IMR-90 (cell line): ENCODE measurements around the gene EMC8. TPM values are rescaled to one million over a fixed set of nuclear protein-coding genes. Genes with fewer than 3 reads are reported as not detected.

Source experiments
- ATAC-seq: fragments of 200-7000 bp; cut with Tn5 transposase; 2 replicates; pipeline ENCODE4 v1.9.1; 2020; ENCODE audit warnings: low read depth, mild to moderate bottlenecking, moderate library complexity
- BruUV-seq: library from RNA; stranded (reverse); fragments of 400-500 nt; replicated peaks from 2 replicates; lab custom pipeline; 2021; lab: Mats Ljungman, UMichigan
- CTCF ChIA-PET: fragments of 300-600 bp; formaldehyde crosslinking; extraction: SDS; loops from one replicate; lab custom pipeline; 2021; ENCODE audit warnings: antibody characterized with exemption; lab: Yijun Ruan, JAX
- POLR2A ChIA-PET: fragments of 300-600 bp; sonication (Branson Sonifier 250); formaldehyde crosslinking; loops from one replicate; lab custom pipeline; 2022; ENCODE audit warnings: antibody characterized with exemption; ENCODE audit not compliant: unreplicated experiment; lab: Charles Lee
- DNase-seq: peaks from one replicate; pipeline ENCODE4 v3.0.0; 2013
- H2AFZ ChIP-seq: replicated peaks from 2 replicates; pipeline ENCODE3; 2013; ENCODE audit warnings: low read length, mild to moderate bottlenecking; ENCODE audit not compliant: poor library complexity
- H2AK5ac ChIP-seq: 2 replicates; pipeline ENCODE4 v1.6.1; 2013; ENCODE audit warnings: low read depth, low read length, inconsistent platforms
- H2AK9ac ChIP-seq: replicated peaks from 2 replicates; pipeline ENCODE3; 2013; ENCODE audit warnings: mild to moderate bottlenecking, low read depth, low read length, moderate library complexity; ENCODE audit not compliant: poor library complexity
- H2BK120ac ChIP-seq: 2 replicates; pipeline ENCODE4 v1.6.1; 2013; ENCODE audit warnings: low read depth, low read length, inconsistent platforms
- H2BK15ac ChIP-seq: 3 replicates; pipeline ENCODE4 v1.6.1; 2013; ENCODE audit warnings: low read depth, low read length, inconsistent platforms
- H2BK20ac ChIP-seq: 2 replicates; pipeline ENCODE4 v1.6.1; 2013; ENCODE audit warnings: low read depth, mild to moderate bottlenecking, inconsistent platforms, low read length, moderate library complexity
- H2BK5ac ChIP-seq: 2 replicates; pipeline ENCODE4 v1.6.1; 2013; ENCODE audit warnings: mild to moderate bottlenecking, low read depth, low read length, inconsistent platforms; ENCODE audit not compliant: poor library complexity, severe bottlenecking
- H3K14ac ChIP-seq: replicated peaks from 2 replicates; pipeline ENCODE4 v1.6.1; 2013; ENCODE audit warnings: low read depth, low read length, inconsistent platforms
- H3K18ac ChIP-seq: 2 replicates; pipeline ENCODE4 v1.6.1; 2013; ENCODE audit warnings: low read depth, low read length, control low read depth
- H3K23ac ChIP-seq: 2 replicates; pipeline ENCODE4 v1.6.1; 2013; ENCODE audit warnings: low read depth, low read length, inconsistent platforms
- H3K27ac ChIP-seq: 2 replicates; pipeline ENCODE4 v1.5.1; 2013; ENCODE audit warnings: mild to moderate bottlenecking, control low read depth, low read length; ENCODE audit not compliant: insufficient read depth
- H3K27me3 ChIP-seq: 2 replicates; pipeline ENCODE4 v1.6.1; 2013; ENCODE audit warnings: low read length; ENCODE audit not compliant: control insufficient read depth, insufficient read depth
- H3K36me3 ChIP-seq: 2 replicates; pipeline ENCODE4 v1.6.1; 2013; ENCODE audit warnings: low read length, mixed read lengths; ENCODE audit not compliant: control insufficient read depth, insufficient read depth
- H3K4ac ChIP-seq: 2 replicates; pipeline ENCODE4 v1.6.1; 2013; ENCODE audit warnings: low read depth, low read length, inconsistent platforms
- H3K4me1 ChIP-seq: 2 replicates; pipeline ENCODE4 v1.6.1; 2013; ENCODE audit warnings: low read length, mixed read lengths; ENCODE audit not compliant: control insufficient read depth, insufficient read depth
- H3K4me2 ChIP-seq: 2 replicates; pipeline ENCODE4 v1.6.1; 2013; ENCODE audit warnings: low read depth, mild to moderate bottlenecking, control low read depth, low read length, moderate library complexity
- H3K4me3 ChIP-seq: 2 replicates; pipeline ENCODE4 v1.5.1; 2013; ENCODE audit warnings: low read depth, mild to moderate bottlenecking, control low read depth, low read length, moderate library complexity; ENCODE audit not compliant: insufficient read depth
- H3K56ac ChIP-seq: 2 replicates; pipeline ENCODE4 v1.6.1; 2013; ENCODE audit warnings: low read length, inconsistent platforms; ENCODE audit not compliant: insufficient read depth; ENCODE audit errors: extremely low read depth
- H3K79me1 ChIP-seq, 2 experiments: 2 replicates each; pipeline ENCODE4 v1.6.1; 2013; ENCODE audit warnings: low read length in 2 of 2, inconsistent platforms in 1 of 2, low read depth in 1 of 2
- H3K9ac ChIP-seq: 2 replicates; pipeline ENCODE4 v1.6.1; 2013; ENCODE audit warnings: low read depth, low read length, control low read depth
- H3K9me1 ChIP-seq: 2 replicates; pipeline ENCODE4 v1.6.1; 2013; ENCODE audit warnings: low read length, inconsistent platforms; ENCODE audit not compliant: insufficient read depth
- H3K9me3 ChIP-seq: 2 replicates; pipeline ENCODE4 v1.6.1; 2013; ENCODE audit warnings: low read length; ENCODE audit not compliant: control insufficient read depth, insufficient read depth
- H4K20me1 ChIP-seq: 2 replicates; pipeline ENCODE4 v1.6.1; 2013; ENCODE audit warnings: low read length, inconsistent platforms; ENCODE audit not compliant: insufficient read depth
- H4K5ac ChIP-seq: 2 replicates; pipeline ENCODE4 v1.6.1; 2013; ENCODE audit warnings: mild to moderate bottlenecking, low read depth, low read length, control low read depth
- H4K8ac ChIP-seq, 2 experiments: 2 replicates each; pipeline ENCODE4 v1.6.1; 2013; ENCODE audit warnings: low read depth in 2 of 2, low read length in 2 of 2, control low read depth in 1 of 2, inconsistent platforms in 1 of 2
- H4K91ac ChIP-seq: 2 replicates; pipeline ENCODE4 v1.6.1; 2013; ENCODE audit warnings: low read depth, low read length, inconsistent platforms; ENCODE audit not compliant: insufficient read depth
- BHLHE40 ChIP-seq: fragments of 150-350 bp; IDR thresholded peaks from 2 replicates; pipeline ENCODE4 v1.6.1; 2016; ENCODE audit warnings: mild to moderate bottlenecking, low read depth, low read length
- CHD1 ChIP-seq: IDR thresholded peaks from 2 replicates; pipeline ENCODE4 v1.6.1; 2012; ENCODE audit warnings: low read depth, low read length, improper control_type of control experiment
- FOS ChIP-seq: fragments of 150-350 bp; IDR thresholded peaks from 2 replicates; pipeline ENCODE4 v1.6.1; 2016; ENCODE audit warnings: low read depth, low read length
- MAFK ChIP-seq: IDR thresholded peaks from 2 replicates; pipeline ENCODE4 v1.6.1; 2012; ENCODE audit warnings: low read depth, low read length, improper control_type of control experiment
- MAZ ChIP-seq: IDR thresholded peaks from 2 replicates; pipeline ENCODE4 v1.6.1; 2012; ENCODE audit warnings: low read depth, mild to moderate bottlenecking, low read length, improper control_type of control experiment, moderate library complexity, borderline replicate concordance
- RAD21 ChIP-seq: IDR thresholded peaks from 2 replicates; pipeline ENCODE4 v1.6.1; 2012; ENCODE audit warnings: low read length, improper control_type of control experiment
- RFX5 ChIP-seq: IDR thresholded peaks from 2 replicates; pipeline ENCODE4 v1.8.0; 2012; ENCODE audit warnings: low read depth, mild to moderate bottlenecking, low read length, moderate library complexity
- USF2 ChIP-seq: fragments of 150-350 bp; IDR thresholded peaks from 2 replicates; pipeline ENCODE4 v1.6.1; 2017; ENCODE audit warnings: mild to moderate bottlenecking, antibody characterized with exemption, low read length, low read depth
- WGBS, 2 experiments: methylation state at CpG; one replicate each; pipeline versions ENCODE4 v1.1.5 to v1.1.7; 2013; ENCODE audit warnings: missing lambda C conversion rate in 2 of 2; ENCODE audit not compliant: insufficient read length in 1 of 2; ENCODE audit errors: extremely low coverage in 2 of 2; 5-methylcytosine and 5-hydroxymethylcytosine counted together
- dilution Hi-C: fragments of 300-500 bp; cut with HindIII; formaldehyde crosslinking; loops from one replicate; pipeline ENCODE4 v1.14.3; 2018; ENCODE audit warnings: low sequenced_read_pairs; ENCODE audit not compliant: unreplicated experiment
- in situ Hi-C: fragments of 300-500 bp; cut with MboI; formaldehyde crosslinking; loops from 3 replicates; pipeline ENCODE4 v1.14.3; 2019; ENCODE audit warnings: low sequenced_read_pairs, inconsistent platforms, mixed read lengths
- intact Hi-C: fragments of 100-400 bp; cut with micrococcal nuclease; formaldehyde crosslinking; loops from 2 replicates; pipeline ENCODE4 v1.10.0; 2022
- polyA plus RNA-seq, 3 experiments: library from polyadenylated mRNA; depleted of rRNA; stranded (reverse); fragments of >200 nt; gene quantifications; 2 replicates each; pipeline ENCODE4 v1.2.3, GENCODE V29; 2012; ENCODE audit warnings: low replicate concordance in 1 of 3
- total RNA-seq: library from RNA; depleted of rRNA; stranded (reverse); fragments of >200 nt; gene quantifications from 2 replicates; pipeline ENCODE4 v1.2.3, GENCODE V29; 2012

The EMC8 gene
- total and polyA plus RNA-seq, 2 of the 4 experiments (the other 2 are of a cell fraction): 23.7 to 48.9 TPM

GRCh38 chr16:85762970-85763369, 36.4 kb downstream of the EMC8 start:
- BruUV-seq: no TSS peak
- no peak for TF ChIP-seq MAZ
- no peak for TF ChIP-seq FOS
- no peak for TF ChIP-seq RAD21
- no peak for TF ChIP-seq RFX5
- TF ChIP-seq BHLHE40: no peak
- no peak for TF ChIP-seq USF2
- TF ChIP-seq CHD1: no peak
- no peak for TF ChIP-seq MAFK
- H2BK20ac ChIP-seq: no peak overlapping the region
- peaks cover 13% of the 10 kb centered on the region for H3K9me1 ChIP-seq
- CTCF ChIA-PET: no interaction called here
- peaks cover 9% of the 10 kb centered on the region for H3K4me1 ChIP-seq
- no peaks in the 10 kb centered on the region for H3K36me3 ChIP-seq
- 94% methylated on average over 5 of the region's 12 CpGs; no CpG with 5 or more reads in 1 of the 2 experiments for WGBS, 2 experiments
- no peak overlapping the region for H3K14ac ChIP-seq
- no peak overlapping the region for H3K4ac ChIP-seq
- H2AK5ac ChIP-seq: no peak overlapping the region
- H4K8ac ChIP-seq: no peak overlapping the region
- no peak overlapping the region for H2BK15ac ChIP-seq
- H3K4me2 ChIP-seq: no peak overlapping the region
- no peaks in the 10 kb centered on the region; the same call in 1 of the 2 replicates for H3K27me3 ChIP-seq
- H2AFZ ChIP-seq: no peak overlapping the region
- H4K5ac ChIP-seq: no peak overlapping the region
- no peak overlapping the region for H3K4me3 ChIP-seq
- H3K56ac ChIP-seq: no peak overlapping the region
- DNase-seq: no peak
- no peak for ATAC-seq
- in situ Hi-C loops: no loop called here
- no peak overlapping the region for H2AK9ac ChIP-seq
- dilution Hi-C loops: no loop called here
- no peak overlapping the region for H3K23ac ChIP-seq
- no peak overlapping the region for H2BK5ac ChIP-seq
- no peak overlapping the region for H3K27ac ChIP-seq
- no peak overlapping the region for H3K18ac ChIP-seq
- H4K20me1 ChIP-seq: peaks cover 2% of the 10 kb centered on the region; the same call in 1 of the 2 replicates
- no peak overlapping the region for H4K91ac ChIP-seq
- H3K9ac ChIP-seq: no peak overlapping the region
- POLR2A ChIA-PET: no interaction called here
- peaks cover 0 to 10% of the 10 kb centered on the region in 2 experiments; a peak in 1 of 4 replicates for H3K79me1 ChIP-seq
- no peaks in the 10 kb centered on the region for H3K9me3 ChIP-seq
- no peak overlapping the region for H2BK120ac ChIP-seq
- intact Hi-C loops: no loop called here
